T-cell (primary cell): ENCODE measurements around the gene ACD. TPM values are rescaled to one million over a fixed set of nuclear protein-coding genes. Genes with fewer than 3 reads are reported as not detected.
A peak's percentile ranks its signal among the peaks of the same experiment; 100 is the strongest.
"Not testable (repeated sequence)": the region's sequence is repeated elsewhere in the genome, so short reads cannot be mapped to it uniquely, and the experiment has no call there.

Source experiments
- ATAC-seq, 4 experiments: fragments of 200-7000 bp in 3 of 4; fragments of 150-1000 bp in 1 of 4; cut with Tn5 transposase; replicated peaks in 1 of 4; 1 replicate in 3 of 4; 2 replicates in 1 of 4; pipeline ENCODE4 v1.10.0; 2021; ENCODE audit warnings: moderate library complexity in 3 of 4, mild to moderate bottlenecking in 2 of 4, moderate number of reproducible peaks in 1 of 4
- CTCF ChIA-PET, 2 donors: fragments of 300-600 bp; sonication (Branson Sonifier 250); formaldehyde crosslinking; loops; one replicate each; lab custom pipeline; 2022; ENCODE audit warnings: antibody characterized with exemption in 2 of 2; lab: Charles Lee
- POLR2A ChIA-PET, 2 donors: fragments of 300-600 bp; sonication (Branson Sonifier 250); formaldehyde crosslinking; loops; one replicate each; lab custom pipeline; 2022; ENCODE audit warnings: antibody characterized with exemption in 2 of 2; lab: Charles Lee
- DNase-seq, 35 experiments: peaks; one replicate each; pipeline versions ENCODE4 v3.0.0 to v3.0.0-alpha.2; 2013 to 2023
- H3K27ac ChIP-seq: one replicate; pipeline ENCODE4 v1.5.1; 2013; ENCODE audit warnings: low read length
- H3K27me3 ChIP-seq, 2 experiments: replicated peaks in 1 of 2; 1 replicate in 1 of 2; 2 replicates in 1 of 2; pipeline versions ENCODE4 v1.6.1 to v1.7.0; 2013; ENCODE audit warnings: low read length in 1 of 2, mixed read lengths in 1 of 2; ENCODE audit not compliant: control insufficient read depth in 2 of 2, insufficient read depth in 2 of 2; ENCODE audit errors: extremely low read depth in 1 of 2
- H3K36me3 ChIP-seq, 2 donors: 1 replicate in 1 of 2; 2 replicates in 1 of 2; pipeline versions ENCODE4 v1.6.1 to v1.7.0; 2013; ENCODE audit warnings: low read length in 1 of 2; ENCODE audit not compliant: control insufficient read depth in 2 of 2, insufficient read depth in 1 of 2; ENCODE audit errors: extremely low read depth in 1 of 2
- H3K4me1 ChIP-seq, 2 experiments: 1 replicate in 1 of 2; 2 replicates in 1 of 2; pipeline versions ENCODE4 v1.6.1 to v1.7.0; 2013; ENCODE audit warnings: low read length in 2 of 2, mixed read lengths in 1 of 2; ENCODE audit not compliant: insufficient read depth in 2 of 2, control insufficient read depth in 1 of 2; ENCODE audit errors: extremely low read depth in 1 of 2
- H3K4me3 ChIP-seq, 2 donors: 1 replicate in 1 of 2; 2 replicates in 1 of 2; pipeline versions ENCODE4 v1.5.1 to v1.7.0; 2013; ENCODE audit warnings: mild to moderate bottlenecking in 2 of 2, low read length in 1 of 2, moderate library complexity in 1 of 2; ENCODE audit not compliant: control insufficient read depth in 1 of 2; ENCODE audit errors: extremely low read depth in 1 of 2
- H3K9me3 ChIP-seq: 2 replicates; pipeline ENCODE4 v1.7.0; 2013
- H3K27ac Mint-ChIP-seq, 2 donors: one replicate each; pipeline ENCODE4 v1.8.0; 2020 to 2021; ENCODE audit warnings: mild to moderate bottlenecking in 2 of 2, mixed read lengths in 2 of 2
- H3K27me3 Mint-ChIP-seq, 2 donors: one replicate each; pipeline ENCODE4 v1.8.0; 2021 to 2022; ENCODE audit warnings: mixed read lengths in 2 of 2
- H3K36me3 Mint-ChIP-seq: one replicate; pipeline ENCODE4 v1.8.0; 2021; ENCODE audit warnings: mixed read lengths
- H3K4me1 Mint-ChIP-seq, 3 donors: one replicate each; pipeline ENCODE4 v1.8.0; 2020 to 2022; ENCODE audit warnings: mixed read lengths in 3 of 3, mild to moderate bottlenecking in 1 of 3
- H3K4me3 Mint-ChIP-seq, 3 donors: one replicate each; pipeline ENCODE4 v1.8.0; 2020 to 2022; ENCODE audit warnings: mild to moderate bottlenecking in 3 of 3, mixed read lengths in 3 of 3, moderate library complexity in 3 of 3
- H3K9me3 Mint-ChIP-seq, 3 donors: one replicate each; pipeline ENCODE4 v1.8.0; 2020 to 2022; ENCODE audit warnings: mixed read lengths in 3 of 3
- WGBS: methylation state at CpG from one replicate; pipeline ENCODE4 v1.1.5; 2013; ENCODE audit warnings: missing lambda C conversion rate; ENCODE audit not compliant: insufficient coverage; 5-methylcytosine and 5-hydroxymethylcytosine counted together
- total RNA-seq, 35 experiments: library from RNA in 6 of 35; stranded (reverse) in 6 of 35; fragments of 120-200 nt in 1 of 35; gene quantifications; one replicate each; pipeline versions ENCODE4 v1.2.1 to v1.2.4 and lab custom pipeline; 2013 to 2026

Gene ACD
- total RNA-seq, 5 donors from 2014 or later (not counting 1 experiment from before 2014, with no cell fraction given) = 24.5 to 62.6 (median 53.6) TPM

DNA sequence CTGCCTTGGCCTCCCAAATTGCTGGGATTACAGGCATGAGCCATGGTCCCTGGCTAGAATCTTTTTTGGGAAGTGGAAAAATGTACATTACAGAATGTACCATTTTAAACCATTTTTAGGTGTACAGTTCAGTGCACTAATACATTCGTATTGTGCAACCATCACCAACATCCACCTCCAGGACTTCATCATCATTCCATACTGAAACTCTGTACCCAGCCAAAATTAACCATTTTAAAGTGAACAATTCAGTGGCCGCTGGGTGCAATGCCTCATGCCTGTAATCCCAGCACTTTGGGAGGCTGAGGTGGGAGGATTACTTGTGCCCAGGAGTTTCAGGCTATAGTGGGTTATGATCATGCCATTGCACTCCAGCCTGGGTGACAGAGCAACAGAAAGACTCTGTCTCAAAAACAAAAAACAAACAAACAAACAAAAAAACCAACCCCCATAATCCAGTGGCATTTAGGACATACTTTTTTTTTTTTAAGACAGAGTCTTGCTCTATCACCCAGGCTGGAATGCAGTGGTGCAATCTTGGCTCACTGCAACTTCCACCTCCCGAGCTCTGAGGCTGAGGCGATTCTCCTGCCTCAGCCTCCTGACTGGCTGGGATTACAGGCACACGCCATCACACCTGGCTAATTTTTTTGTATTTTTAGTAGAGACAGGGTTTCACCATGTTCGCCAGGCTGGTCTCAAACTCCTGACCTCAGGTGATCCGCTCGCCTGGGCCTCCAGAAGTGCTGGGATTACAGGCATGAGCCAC lies 33.6 kb upstream of the ACD start:
- CTCF ChIA-PET, H3K9me3 Mint-ChIP-seq, H3K36me3 ChIP-seq, POLR2A ChIA-PET, H3K27me3 Mint-ChIP-seq, ATAC-seq, DNase-seq, H3K4me3 ChIP-seq, H3K9me3 ChIP-seq, H3K4me3 Mint-ChIP-seq, H3K27me3 ChIP-seq, H3K4me1 ChIP-seq, H3K27ac Mint-ChIP-seq, H3K27ac ChIP-seq: not testable (repeated sequence)
- 100% methylated on average over 2 of the region's 8 CpGs for WGBS
- Mint-ChIP-seq H3K4me1 (peaks cover 2 to 21% (median 7%) of the 10 kb centered on the region in 3 donors), H3K36me3 (peaks cover 16% of the 10 kb centered on the region)

DNA sequence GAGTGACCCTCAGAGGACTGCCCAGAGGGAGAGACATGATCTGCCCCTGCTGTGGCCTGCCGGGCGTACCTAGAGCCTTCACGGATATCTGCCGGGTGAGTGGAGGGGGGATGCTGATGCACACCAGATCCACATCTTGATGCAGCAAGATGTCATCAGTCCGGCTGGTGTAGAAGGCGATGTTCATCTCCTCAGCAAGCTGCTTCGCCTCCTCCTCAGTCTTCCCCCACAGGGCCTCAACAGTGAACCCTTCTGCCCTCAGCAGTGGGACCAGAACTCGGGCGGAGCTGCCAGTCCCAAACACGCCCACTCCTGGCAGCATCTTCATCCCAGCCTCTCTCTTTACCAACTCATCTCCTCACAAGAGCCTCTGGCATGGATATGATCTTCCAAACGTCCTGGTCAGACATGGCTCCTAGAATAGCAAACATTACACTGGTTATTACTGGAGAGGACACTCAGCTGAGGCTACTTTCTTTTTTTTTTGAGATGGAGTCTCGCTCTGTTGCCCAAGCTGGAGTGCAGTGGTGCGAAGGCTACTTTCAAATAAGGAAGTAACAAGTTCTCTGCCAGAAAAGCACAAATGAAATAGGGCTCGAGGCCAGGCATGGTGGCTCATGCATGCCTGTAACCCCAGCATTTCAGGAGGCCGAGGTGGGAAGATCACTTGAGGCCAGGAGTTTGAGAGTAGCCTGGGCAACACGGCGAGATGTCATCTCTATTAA lies 25.5 kb upstream of the ACD start:
- Mint-ChIP-seq H3K36me3 (peaks cover 31% of the 10 kb centered on the region), H3K27ac (peak overlapping the region; percentile 86 to 90), H3K27me3 (no peaks in the 10 kb centered on the region), H3K4me1 (peaks cover 0 to 25% (median 14%) of the 10 kb centered on the region in 3 donors), H3K9me3 (no peaks in the 10 kb centered on the region), H3K4me3 (no peak overlapping the region)
- no peak for DNase-seq
- POLR2A ChIA-PET = interaction anchor here in 1 of 2 donors (0.6 kb wide), 1 partner anchor 207 kb away, joined by 5 read pairs; no protein-coding TSS in a partner anchor
- H3K9me3 ChIP-seq = no peaks in the 10 kb centered on the region
- peaks cover 3 to 19% of the 10 kb centered on the region in 2 experiments for H3K4me1 ChIP-seq
- ATAC-seq = no peak
- no peak overlapping the region for H3K4me3 ChIP-seq
- 87% methylated on average over 9 of the region's 17 CpGs for WGBS
- H3K36me3 ChIP-seq = peaks cover 0 to 29% of the 10 kb centered on the region in 2 donors
- CTCF ChIA-PET = no interaction called here
- H3K27me3 ChIP-seq = no peaks in the 10 kb centered on the region
- peak overlapping the region; percentile 38 for H3K27ac ChIP-seq

DNA sequence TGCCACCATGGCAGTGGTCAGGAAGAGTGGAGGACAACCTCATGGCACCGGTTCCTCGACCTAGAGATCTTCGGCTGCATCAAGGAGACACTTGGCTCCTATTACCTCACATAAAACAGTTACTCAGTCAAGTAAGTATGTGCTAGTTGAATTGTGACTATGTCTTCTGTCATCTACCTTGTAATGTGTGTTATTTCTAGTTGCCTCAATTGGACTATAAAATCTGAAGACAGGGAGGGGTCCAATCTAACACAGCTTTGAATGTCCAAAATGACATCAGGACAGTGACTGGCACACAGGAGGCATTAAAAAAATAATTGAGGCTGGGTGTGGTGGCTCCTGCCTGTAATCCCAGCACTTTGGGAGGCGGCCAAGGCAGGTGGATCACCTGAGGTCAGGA lies 23.7 kb upstream of the ACD start:
- CTCF ChIA-PET = interaction anchor here in 1 of 2 donors (0.5 kb wide), 1 partner anchor 171 kb away, joined by 3 read pairs; no protein-coding TSS in a partner anchor
- peaks cover 24% of the 10 kb centered on the region for H3K36me3 Mint-ChIP-seq
- H3K4me1 Mint-ChIP-seq = peaks cover 0 to 25% (median 14%) of the 10 kb centered on the region in 3 donors
- 100% methylated on average over 1 of the region's 4 CpGs for WGBS
- H3K9me3 Mint-ChIP-seq = no peaks in the 10 kb centered on the region
- Histone ChIP-seq H3K4me3 (no peak overlapping the region), H3K9me3 (no peaks in the 10 kb centered on the region), H3K27ac (no peak overlapping the region), H3K4me1 (peaks cover 3 to 19% of the 10 kb centered on the region in 2 experiments), H3K36me3 (peaks cover 0 to 29% of the 10 kb centered on the region in 2 donors), H3K27me3 (no peaks in the 10 kb centered on the region)
- no peak for ATAC-seq
- POLR2A ChIA-PET = no interaction called here
- H3K27ac Mint-ChIP-seq = peak overlapping the region in 1 of 2 donors; percentile 55
- no peaks in the 10 kb centered on the region for H3K27me3 Mint-ChIP-seq
- H3K4me3 Mint-ChIP-seq = no peak overlapping the region
- no peak for DNase-seq

DNA sequence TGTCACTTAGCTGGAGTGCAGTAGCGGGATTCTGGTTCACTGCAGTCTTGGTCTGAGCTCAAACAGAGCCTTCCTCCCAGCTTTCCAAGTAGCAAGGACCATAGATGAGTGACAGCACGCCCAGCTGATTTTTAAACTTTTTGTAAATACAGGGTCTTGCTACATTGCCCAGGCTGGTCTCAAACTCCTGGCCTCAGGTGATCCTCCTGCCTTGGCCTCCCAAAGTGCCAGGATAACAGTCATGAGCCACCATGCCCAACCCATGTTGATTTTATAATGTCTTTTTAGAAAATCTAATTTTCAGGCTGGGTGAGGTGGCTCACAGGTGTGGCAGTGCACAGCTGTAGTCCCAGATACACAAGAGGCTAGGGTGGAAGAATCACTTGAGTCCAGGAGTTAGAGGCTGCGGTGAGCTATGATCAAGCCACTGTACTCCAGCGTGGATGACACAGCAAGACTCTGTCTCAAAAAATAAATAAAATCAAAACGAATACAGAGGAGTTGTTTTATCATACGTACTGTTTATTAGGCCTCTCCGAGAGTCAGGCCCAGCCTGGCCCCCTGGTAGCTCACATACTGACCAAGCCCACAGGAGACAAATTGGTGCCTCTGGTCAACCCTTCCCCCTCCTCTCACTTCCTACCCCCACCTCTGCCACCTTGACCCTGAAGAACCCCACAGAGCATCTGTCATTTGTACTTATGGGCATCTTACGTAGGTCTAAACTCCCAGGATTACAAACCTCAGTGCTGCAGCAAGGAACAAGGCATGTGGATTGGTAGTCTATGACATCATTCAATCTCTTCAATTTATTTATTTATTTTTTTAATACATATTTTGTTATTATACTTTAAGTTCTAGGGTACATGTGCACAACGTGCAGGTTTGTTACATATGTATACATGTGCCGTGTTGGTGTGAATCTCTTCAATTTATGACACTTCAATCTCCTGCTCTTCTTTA lies 20.2 kb upstream of the ACD start:
- Histone ChIP-seq H3K27me3 (no peaks in the 10 kb centered on the region), H3K27ac (no peak overlapping the region), H3K9me3 (no peaks in the 10 kb centered on the region), H3K4me1 (peaks cover 3 to 10% of the 10 kb centered on the region in 2 experiments), H3K4me3 (no peak overlapping the region), H3K36me3 (peaks cover 8 to 28% of the 10 kb centered on the region in 2 donors)
- CTCF ChIA-PET = interaction anchor here (0.6 to 1.3 kb wide), 3 partner anchors 159 to 430 kb away, joined by 3 to 4 read pairs (median 3); no protein-coding TSS in a partner anchor
- Mint-ChIP-seq H3K36me3 (peaks cover 20% of the 10 kb centered on the region), H3K27ac (peak overlapping the region in 1 of 2 donors; percentile 61), H3K9me3 (no peaks in the 10 kb centered on the region), H3K27me3 (no peaks in the 10 kb centered on the region), H3K4me1 (peaks cover 0 to 13% (median 6%) of the 10 kb centered on the region in 3 donors), H3K4me3 (no peak overlapping the region)
- DNase-seq (no peak), ATAC-seq (no peak)
- WGBS = 93% methylated on average over 8 of the region's 10 CpGs
- POLR2A ChIA-PET = no interaction called here

GRCh38 chr16:67678354-67679023 lies 18.4 kb upstream of the ACD start:
- ChIA-PET POLR2A (no interaction called here), CTCF (interaction anchor here in 1 of 2 donors (0.6 to 0.7 kb wide), 4 partner anchors 261 to 607 kb away, joined by 3 to 5 read pairs (median 4); no protein-coding TSS in a partner anchor)
- WGBS = 100% methylated on average over 2 of the region's 12 CpGs
- ATAC-seq (no peak), DNase-seq (no peak)
- H3K36me3 Mint-ChIP-seq = peaks cover 8% of the 10 kb centered on the region
- H3K27ac Mint-ChIP-seq = peak overlapping the region in 1 of 2 donors; percentile 34
- no peaks in the 10 kb centered on the region for H3K9me3 Mint-ChIP-seq
- Histone ChIP-seq H3K9me3 (no peaks in the 10 kb centered on the region), H3K4me3 (no peak overlapping the region), H3K27ac (no peak overlapping the region), H3K36me3 (peaks cover 10 to 15% of the 10 kb centered on the region in 2 donors), H3K4me1 (no peaks in the 10 kb centered on the region), H3K27me3 (no peaks in the 10 kb centered on the region)
- H3K4me3 Mint-ChIP-seq = no peak overlapping the region
- H3K4me1 Mint-ChIP-seq = peaks cover 0 to 2% (median 0%) of the 10 kb centered on the region in 3 donors
- no peaks in the 10 kb centered on the region for H3K27me3 Mint-ChIP-seq
